Right lobe of liver (tissue), 4 donors: ENCODE measurements around the gene SV2C.

Source experiments
- CTCF ChIP-seq, 4 donors: fragments of 200-600 bp in 3 of 4; fragments of 450-650 bp in 1 of 4; IDR thresholded peaks; one replicate each; pipeline versions ENCODE4 v1.5.1 to v1.8.0; 2016 to 2022; ENCODE audit warnings: antibody characterized with exemption in 4 of 4, mild to moderate bottlenecking in 2 of 4
- POLR2A ChIP-seq: fragments of 450-650 bp; IDR thresholded peaks from one replicate; pipeline ENCODE4 v1.6.1; 2017; ENCODE audit warnings: antibody characterized with exemption, mild to moderate bottlenecking
- donor health status: DM: no; HTN: no; CAD: no.
- donor health status: DM: no; HTN: no; CAD: no.
- donor health status: DM: no; HTN: yes; CAD: no.

- TF ChIP-seq CTCF (IDR thresholded peaks at IDR 0.05) = no peak
- no peak for TF ChIP-seq POLR2A
Measured at GRCh38 chr5:76245590-76245989, 162.4 kb downstream of the SV2C start.
